CD4-positive, alpha-beta T cell treated with Interleukin-6 for 4 hours (primary cell): ENCODE data around the gene SH2D1A.
"Not testable (repeated sequence)": the region's sequence is repeated elsewhere in the genome, so short reads cannot be mapped to it uniquely, and the experiment has no call there.

Experiments
- DNase-seq: peaks from one replicate; pipeline ENCODE4 v3.0.0-alpha.2; 2020; ENCODE audit warnings: mixed read lengths

SH2D1A gene

GRCh38 chrX:124358800-124359383, 12.5 kb downstream of the SH2D1A start:
- no peak for DNase-seq

- DNase-seq: no peak
These were observed 15.7 kb downstream of the SH2D1A start for GRCh38 chrX:124362072-124362471.

- no peak for DNase-seq
These were observed 16.4 kb downstream of the SH2D1A start for GRCh38 chrX:124362761-124363160.

- DNase-seq: no peak
These were observed 23.4 kb downstream of the SH2D1A start for GRCh38 chrX:124369722-124370121.

DNA sequence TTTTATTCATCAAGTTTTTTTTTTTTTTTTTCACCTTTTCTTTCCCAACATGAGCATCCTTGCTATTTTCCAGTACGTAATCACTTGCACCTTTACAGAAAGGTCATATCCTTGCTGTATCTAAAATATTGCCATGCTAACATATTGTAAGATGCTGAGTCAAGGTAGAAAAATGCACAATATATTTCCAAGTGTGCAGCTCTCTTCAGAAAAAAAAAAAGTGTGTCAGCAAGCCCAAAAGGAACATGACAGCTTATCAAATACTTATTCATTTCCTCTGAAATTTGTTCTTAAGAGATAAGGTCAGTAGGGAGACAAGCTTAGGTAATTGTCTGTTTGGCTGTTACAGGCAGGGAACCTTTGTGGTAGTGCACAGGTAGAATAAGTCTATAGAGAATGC, 27.0 kb downstream of the SH2D1A start:
- DNase-seq: no peak

DNA sequence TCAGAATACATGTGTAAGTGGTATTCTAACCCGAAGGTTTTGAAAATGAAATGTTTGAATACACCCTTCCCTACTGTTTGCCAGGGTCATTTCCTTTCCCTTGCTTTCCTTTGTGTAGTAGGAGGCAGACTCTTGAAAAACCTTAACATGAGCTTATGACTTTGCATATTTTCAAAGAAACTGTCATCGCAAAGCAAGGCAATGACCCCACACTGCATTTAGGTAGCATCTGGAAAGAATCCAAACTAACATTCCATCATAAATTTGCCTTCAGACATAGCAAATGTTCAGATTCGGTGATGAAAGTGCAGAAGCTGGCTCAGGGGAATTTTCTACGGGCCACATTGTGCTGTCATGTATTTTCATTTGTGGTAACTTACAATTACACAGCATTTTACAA, 32.3 kb downstream of the SH2D1A start:
- no peak for DNase-seq

- no peak for DNase-seq
These were observed 37.0 kb downstream of the SH2D1A start for GRCh38 chrX:124383354-124383753.

DNA sequence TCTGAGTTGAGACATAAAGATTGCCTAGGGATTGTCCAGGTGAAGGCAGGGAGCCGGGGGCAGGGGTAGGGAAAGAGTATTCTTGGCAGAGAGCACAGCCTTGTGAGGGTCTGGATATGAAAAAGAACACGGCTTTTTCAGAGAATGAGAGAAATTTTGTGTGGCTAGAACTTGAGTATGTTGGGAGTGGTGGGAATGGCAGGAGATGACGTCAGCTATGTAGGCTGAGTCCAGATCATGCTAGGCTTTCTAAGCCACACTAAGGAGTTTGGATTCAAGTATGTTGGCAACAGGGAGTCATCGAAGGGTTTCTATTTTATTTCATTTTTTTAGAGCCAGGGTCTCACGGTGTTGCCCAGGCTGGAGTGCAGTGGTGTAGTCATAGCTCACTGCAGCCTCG, 40.0 kb downstream of the SH2D1A start:
- no peak for DNase-seq

- DNase-seq: peak; percentile 77
These were observed 42.2 kb downstream of the SH2D1A start for GRCh38 chrX:124388562-124388961.

GRCh38 chrX:124392794-124393193, 46.4 kb downstream of the SH2D1A start:
- no peak for DNase-seq

DNA sequence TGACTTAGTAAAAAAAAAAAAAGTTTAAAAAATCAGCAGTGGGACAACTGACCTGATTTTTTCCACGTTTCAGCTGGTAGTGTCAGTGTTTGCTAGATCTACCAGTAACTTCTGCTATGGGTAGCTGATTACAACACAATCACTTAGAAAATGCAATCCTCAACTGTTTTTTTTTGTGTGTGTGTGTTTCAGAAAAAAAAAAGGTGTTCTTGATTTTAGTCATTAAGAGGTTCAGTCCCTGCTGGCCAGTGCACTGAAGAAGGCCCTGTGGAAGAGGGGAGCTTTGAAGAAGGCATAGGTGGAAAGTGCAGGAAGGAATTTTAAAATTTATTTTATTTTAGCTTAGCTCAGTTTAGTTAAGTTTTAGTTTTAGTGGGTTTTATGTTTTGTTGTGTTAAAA, 46.9 kb downstream of the SH2D1A start:
- DNase-seq: no peak

GRCh38 chrX:124393659-124394058, 47.3 kb downstream of the SH2D1A start:
- DNase-seq: no peak

GRCh38 chrX:124395145-124395880, 49.0 kb downstream of the SH2D1A start:
- DNase-seq: peak; percentile 5

DNA sequence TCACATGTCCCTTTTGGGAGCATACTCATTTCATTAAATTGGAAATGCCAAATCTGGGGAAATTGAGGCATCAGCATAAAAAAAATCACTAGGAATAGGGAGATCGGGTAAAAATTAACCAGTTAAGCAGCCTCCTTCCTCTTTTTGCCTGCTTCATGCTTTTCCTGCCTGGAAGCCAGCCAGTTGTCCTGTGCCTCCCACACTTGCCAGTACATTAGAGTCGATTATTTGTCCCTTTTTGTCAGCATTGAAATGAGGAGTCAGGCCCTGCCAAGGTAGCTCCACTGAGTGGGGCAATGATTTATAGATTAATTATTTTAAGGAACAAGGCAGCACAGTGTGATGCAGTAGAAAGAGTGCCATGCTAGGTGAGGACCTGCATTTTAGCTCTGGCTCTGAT, 55.3 kb downstream of the SH2D1A start:
- DNase-seq: no peak

GRCh38 chrX:124405868-124406267, 59.5 kb downstream of the SH2D1A start:
- no peak for DNase-seq

GRCh38 chrX:124406294-124407014, 60.1 kb downstream of the SH2D1A start:
- DNase-seq: peak; percentile 71

- DNase-seq: no peak
These were observed 60.9 kb downstream of the SH2D1A start for GRCh38 chrX:124407226-124407625.

DNA sequence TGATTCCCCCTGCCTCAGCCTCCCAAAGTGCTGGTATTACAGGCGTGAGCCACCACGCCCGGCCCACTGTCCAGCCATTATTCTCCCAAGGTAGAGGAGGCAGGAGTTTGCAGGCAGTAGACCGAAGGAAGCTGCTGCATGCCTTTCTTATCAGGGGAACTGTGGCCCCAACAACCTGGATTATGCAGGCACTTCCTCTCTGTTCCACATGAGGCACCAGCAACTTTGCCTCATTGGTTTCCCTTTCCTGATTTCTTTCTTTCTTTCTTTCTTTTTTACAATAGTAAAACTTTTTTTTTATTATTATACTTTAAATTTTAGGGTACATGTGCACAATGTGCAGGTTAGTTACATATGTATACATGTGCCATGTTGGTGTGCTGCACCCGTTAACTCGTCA, 62.0 kb downstream of the SH2D1A start:
- not testable (repeated sequence) for DNase-seq

DNA sequence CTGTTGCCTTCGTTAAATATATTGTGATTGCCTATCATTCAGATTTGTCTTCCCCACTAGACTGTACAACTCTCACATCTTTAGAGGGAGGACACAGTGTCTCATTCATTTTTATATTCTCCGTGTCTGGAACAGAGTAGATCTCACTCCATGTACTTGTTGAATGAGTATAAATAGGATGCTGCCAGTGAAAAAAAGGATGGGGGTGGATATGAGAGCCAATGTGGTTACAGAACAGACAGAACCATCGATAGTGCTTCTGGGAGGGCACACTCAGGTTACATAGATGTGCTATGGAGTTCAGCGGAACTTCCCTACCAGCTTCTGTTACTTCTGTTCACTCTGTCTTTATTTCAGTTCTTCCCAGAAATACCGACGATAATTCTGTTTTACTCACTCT, 66.9 kb downstream of the SH2D1A start:
- no peak for DNase-seq

GRCh38 chrX:124414281-124414680, 67.9 kb downstream of the SH2D1A start:
- no peak for DNase-seq

- DNase-seq: no peak
These were observed 68.9 kb downstream of the SH2D1A start for GRCh38 chrX:124415115-124415800.

DNA sequence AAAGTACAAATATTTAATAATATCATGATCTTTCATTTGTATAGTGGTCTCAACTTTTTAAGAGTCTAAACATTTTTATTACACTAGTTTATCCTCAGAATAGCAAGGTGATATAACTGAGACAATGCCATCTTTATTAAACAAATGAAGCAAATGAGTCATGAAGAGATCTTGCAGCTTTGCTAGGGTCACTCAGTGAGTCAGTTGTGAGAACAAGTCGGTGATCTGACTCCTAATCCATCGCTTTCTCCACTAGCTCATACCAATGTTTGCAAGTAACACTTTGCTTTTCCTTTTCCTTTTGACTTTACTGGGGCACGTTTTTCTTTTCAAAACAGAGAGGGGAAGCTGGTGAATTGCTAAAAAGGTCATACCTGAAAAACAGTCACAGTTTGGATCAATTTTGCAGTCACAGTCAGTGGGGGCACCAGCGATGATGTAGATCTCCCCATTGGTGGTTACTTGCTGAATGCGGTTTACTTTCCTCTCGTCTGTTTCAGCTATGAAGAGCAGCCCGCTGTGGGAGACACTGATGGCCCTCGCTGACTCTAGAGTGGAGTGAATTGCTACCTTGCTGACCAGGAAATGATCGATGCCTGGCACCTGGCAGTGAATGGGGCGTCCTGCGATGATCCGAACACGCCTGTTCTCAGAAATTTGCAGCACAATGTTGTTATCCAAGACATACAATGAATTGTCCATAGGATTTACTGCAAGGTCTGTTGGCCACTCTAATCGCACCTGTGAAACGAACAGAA, 75.7 kb downstream of the SH2D1A start:
- DNase-seq: no peak
